Coronary artery (tissue), 2 donors: Measurements from ENCODE around the gene ACSM2B.
A peak's percentile ranks its signal among the peaks of the same experiment; 100 is the strongest.
"Not testable (repeated sequence)": the region's sequence is repeated elsewhere in the genome, so short reads cannot be mapped to it uniquely, and the experiment has no call there.

ENCODE experiments used
- DNase-seq: peaks from one replicate; pipeline ENCODE4 v3.0.0-alpha.2; 2017; ENCODE audit warnings: low spot score
- H3K27ac ChIP-seq, 2 donors: fragments of 200-600 bp; sonication (generic); one replicate each; pipeline ENCODE4 v1.5.1; 2016 to 2019
- H3K4me3 ChIP-seq: fragments of 200-600 bp; sonication (generic); 2 replicates; pipeline ENCODE4 v1.5.1; 2016; ENCODE audit warnings: mild to moderate bottlenecking, moderate library complexity
- TF ChIP-seq, protein P1 (sequence below): fragments of 200-600 bp; sonication (generic); IDR thresholded peaks from one replicate; pipeline ENCODE4 v1.5.1; 2019; ENCODE audit warnings: antibody characterized with exemption

Gene ACSM2B

DNA sequence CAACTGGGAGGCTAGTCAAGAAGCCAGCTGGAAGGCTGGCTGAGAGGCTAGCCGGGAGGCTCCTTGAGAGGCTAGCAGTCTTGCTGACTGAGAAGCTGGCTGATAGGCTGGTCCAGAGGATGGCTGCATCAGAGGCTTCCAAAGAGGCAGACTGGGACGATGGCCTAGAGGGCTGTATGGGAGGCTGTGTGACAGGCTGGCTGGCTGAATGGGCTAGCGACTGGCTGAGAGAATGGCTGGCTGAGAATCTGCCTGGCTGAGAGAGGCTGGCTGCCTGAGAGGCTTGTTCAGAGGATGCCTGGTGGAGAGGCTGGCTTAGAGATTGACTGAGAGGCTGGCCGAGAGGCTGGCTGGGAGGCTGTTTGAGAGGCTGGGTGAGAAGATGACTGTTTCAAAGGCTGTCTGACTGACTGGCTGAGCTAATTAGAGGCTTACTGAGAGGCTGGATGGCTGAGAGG is 34.8 kb upstream of the ACSM2B start:
- TF ChIP-seq, protein P1, sequence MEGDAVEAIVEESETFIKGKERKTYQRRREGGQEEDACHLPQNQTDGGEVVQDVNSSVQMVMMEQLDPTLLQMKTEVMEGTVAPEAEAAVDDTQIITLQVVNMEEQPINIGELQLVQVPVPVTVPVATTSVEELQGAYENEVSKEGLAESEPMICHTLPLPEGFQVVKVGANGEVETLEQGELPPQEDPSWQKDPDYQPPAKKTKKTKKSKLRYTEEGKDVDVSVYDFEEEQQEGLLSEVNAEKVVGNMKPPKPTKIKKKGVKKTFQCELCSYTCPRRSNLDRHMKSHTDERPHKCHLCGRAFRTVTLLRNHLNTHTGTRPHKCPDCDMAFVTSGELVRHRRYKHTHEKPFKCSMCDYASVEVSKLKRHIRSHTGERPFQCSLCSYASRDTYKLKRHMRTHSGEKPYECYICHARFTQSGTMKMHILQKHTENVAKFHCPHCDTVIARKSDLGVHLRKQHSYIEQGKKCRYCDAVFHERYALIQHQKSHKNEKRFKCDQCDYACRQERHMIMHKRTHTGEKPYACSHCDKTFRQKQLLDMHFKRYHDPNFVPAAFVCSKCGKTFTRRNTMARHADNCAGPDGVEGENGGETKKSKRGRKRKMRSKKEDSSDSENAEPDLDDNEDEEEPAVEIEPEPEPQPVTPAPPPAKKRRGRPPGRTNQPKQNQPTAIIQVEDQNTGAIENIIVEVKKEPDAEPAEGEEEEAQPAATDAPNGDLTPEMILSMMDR: no peak
- H3K4me3 ChIP-seq: no peak overlapping the region
- peak overlapping the region; percentile 66 to 95 for H3K27ac ChIP-seq
- DNase-seq: no peak

DNA sequence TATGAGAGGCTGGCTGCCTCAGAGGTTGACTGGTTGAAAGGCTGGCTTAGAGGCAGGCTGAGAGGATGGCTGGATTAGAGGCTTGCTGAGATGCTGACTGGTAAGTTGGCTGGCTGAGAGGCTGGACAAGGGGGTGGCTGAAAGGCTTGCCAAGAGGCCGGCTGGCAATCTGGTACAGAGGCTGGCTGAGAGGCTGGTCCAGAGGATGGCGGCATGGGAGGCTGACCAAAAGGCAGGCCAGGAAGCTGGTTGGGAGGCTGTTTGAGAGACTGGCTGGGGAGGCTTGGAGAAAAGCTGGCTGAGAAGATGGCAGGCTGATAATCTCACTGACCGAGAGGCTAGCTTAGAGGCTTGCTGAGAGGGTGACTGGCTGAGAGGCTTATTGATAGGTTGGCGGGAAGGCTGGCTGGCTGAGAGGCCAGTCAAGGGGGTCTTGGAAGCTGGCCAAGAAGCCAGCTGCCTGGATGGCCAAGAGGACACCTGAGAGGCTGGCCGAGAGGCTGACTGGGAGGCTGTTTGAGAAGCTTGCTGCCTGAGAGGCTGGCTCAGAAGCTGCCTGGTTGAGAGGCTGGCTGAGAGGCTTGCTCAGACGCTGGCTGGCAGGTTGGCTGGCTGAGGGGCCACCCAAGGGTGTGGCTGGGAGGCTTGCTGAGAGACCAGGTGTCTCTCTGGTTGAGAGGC is 34.2 kb upstream of the ACSM2B start:
- peak overlapping the region; percentile 66 to 95 for H3K27ac ChIP-seq
- H3K4me3 ChIP-seq: no peak overlapping the region
- DNase-seq: peak; percentile 76
- TF ChIP-seq, protein P1: no peak

DNA sequence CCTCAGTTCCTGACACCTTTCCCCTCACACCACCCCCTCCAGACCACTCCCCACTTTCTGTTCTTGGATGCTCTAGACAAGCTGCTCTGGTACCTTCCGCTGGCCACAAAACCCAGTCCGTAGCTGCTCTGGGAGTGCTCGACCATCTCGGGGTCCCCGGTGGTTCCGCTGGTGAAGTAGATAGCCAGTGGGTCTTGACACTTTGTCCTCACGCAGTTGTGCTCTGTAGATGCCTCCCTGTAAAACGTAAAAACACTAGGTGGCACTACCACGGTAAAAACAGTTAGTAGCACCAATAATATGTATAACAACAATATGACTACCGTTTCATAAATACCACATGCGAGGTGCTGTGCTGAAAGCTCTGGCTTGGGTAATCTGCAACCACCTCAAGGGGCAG is 26.0 kb upstream of the ACSM2B start:
- H3K4me3 ChIP-seq, DNase-seq, H3K27ac ChIP-seq: not testable (repeated sequence)

DNA sequence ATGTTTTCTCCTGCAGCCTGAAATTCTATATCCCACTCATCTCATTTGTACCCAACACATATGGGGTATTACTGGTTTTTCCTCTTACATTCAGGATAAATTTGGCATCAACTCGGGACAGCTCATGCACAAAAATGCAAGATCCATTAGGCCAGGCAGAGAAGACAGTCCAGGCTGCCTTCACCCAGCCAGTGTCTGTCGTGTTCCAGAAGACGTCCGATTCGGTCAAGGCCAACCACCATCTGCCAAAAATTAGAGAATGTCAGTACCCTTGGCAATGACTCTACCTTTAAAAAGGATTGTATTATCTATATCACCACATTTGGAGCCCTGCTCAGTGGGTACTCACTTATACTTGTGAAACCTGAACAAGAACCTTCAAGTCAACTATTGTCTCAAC is 23.3 kb upstream of the ACSM2B start:
- not testable (repeated sequence) for H3K4me3 ChIP-seq, DNase-seq, H3K27ac ChIP-seq

DNA sequence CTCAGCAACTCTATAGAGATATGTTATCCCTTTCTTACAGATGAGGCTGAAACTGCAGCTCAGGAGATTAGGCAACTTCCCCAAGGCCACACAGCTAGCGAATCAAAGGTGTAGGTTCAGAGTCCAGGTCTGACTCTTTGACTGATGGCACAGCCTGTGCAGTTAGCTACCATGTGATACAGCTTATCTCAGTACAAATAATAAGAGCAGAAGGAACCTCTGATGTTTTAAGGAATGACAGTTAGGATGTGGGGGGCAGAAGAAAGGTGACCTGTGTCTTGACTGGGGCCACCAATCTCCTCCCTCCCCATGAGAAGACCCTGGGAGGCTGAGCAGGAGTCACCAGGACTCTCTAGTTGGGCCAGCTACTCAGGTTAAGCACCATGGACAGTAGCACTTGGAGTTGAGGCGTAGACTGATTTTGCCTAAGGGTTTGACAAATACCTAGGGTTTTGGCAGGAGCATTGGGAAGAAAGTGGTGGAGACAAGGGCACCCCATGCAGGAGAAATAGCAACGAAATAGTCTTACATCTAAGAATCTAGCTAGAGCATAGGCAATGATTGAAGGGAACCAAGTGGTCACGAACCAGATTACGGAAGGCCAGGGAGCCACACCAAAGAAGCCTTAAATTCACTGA is 22.8 kb upstream of the ACSM2B start:
- no peak for DNase-seq
- Histone ChIP-seq H3K27ac (no peak overlapping the region), H3K4me3 (no peak overlapping the region)
- TF ChIP-seq, protein P1: no peak

DNA sequence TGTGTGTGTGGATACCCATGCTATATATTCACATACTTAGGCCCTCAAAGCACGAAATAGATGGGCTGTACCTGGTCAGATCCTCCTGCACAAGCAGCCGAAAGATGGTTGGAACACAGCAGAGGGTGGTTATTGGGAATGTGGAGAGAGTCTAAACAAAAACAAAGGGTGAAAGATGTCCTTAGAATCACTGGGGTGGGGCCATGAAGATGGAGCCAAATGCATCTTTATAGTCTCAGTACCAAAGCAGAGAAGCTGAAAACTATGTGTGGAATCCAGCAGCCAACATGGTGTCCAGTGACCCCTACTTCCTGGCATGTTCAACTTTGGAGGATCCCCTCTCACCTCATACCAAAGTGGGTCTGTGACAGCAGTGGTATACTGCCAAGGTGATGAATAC is 19.5 kb upstream of the ACSM2B start:
- not testable (repeated sequence) for DNase-seq, H3K27ac ChIP-seq, H3K4me3 ChIP-seq

DNA sequence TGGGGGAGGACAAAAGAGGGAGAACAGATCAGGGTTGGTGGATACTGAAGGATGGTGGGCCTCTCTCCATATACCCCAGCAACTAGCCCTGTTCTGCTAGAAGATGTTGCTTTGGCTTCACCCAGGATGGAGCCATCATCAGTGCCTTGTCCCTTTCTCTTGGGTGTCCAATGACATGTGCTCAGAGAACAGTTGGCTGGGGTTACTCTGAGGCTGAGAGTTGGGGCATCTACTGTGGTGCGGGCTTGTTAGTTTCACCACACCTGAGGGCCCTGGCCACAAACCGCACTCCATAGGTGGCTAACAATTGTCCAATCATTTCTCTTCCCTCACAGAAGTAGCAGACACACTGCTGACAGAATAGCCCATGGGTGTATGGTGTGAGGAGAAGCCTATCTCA is 18.9 kb upstream of the ACSM2B start:
- not testable (repeated sequence) for DNase-seq, H3K27ac ChIP-seq

DNA sequence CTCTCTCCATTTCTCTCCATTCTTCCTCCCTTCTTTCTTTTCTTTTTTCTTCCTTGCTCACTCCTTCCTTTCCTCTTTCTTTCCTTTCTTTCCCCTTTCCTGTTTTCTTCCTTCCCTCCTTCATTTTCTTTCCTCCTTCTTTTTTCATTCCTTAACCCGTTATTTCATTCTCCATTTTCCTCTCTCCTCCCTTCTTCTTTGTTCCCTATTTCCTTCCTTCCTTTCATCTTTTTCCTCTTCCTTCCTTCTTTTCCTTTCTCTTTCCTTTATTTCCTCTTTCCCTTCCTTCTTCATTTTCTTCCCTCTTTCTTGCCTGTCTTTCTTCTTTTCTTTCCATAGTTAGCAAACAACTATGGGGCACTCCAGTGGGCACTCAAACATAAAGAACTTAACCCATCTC is 16.6 kb upstream of the ACSM2B start:
- not testable (repeated sequence) for H3K27ac ChIP-seq, H3K4me3 ChIP-seq, DNase-seq

More for the DNA sequence above, 18.9 kb upstream of the ACSM2B start:
- not testable (repeated sequence) for H3K4me3 ChIP-seq

DNA sequence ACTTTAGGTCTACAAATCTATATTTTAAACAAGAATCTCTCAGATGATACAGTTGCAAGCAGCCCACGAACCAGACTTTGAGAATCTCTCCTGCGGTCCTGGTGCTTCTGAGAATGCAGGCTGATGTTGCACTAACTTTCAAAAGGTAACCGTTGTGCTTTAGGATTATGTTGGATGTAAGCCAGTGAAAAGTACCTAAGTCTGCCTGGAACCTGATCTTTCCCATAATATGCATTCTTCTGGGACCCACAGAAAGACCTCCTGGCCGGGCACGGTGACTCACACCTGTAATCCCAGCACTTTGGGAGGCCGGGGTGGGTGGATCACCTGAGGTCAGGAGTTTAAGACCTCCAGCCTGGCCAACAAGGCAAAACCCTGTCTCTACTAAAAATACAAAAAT is 13.3 kb upstream of the ACSM2B start:
- H3K4me3 ChIP-seq, DNase-seq: not testable (repeated sequence)
- H3K27ac ChIP-seq: peak overlapping the region in 1 of 2 donors; percentile 55

DNA sequence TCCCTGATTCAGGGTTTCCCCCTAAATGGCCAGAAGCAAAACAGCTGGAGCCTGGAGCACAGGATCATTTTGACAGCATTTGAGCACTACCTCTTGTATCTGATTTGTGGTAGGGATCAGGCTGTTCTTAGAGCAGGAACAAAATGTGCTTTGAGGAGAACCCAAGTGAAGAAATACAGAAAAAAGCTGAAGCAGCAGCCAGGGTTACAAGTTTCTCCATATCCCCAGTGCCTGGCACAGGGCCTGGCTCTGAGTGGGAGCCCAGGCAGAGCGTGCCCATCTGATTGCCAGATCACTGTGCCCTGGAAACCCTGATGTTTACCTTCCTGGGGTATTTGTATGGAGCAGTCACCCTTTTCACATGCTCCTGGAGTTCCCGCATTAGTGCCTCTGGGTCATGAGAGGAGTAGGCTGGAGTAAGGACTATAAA is 11.5 kb upstream of the ACSM2B start:
- DNase-seq: peak; percentile 87
- H3K27ac ChIP-seq: peak overlapping the region in 1 of 2 donors; percentile 76
- H3K4me3 ChIP-seq: not testable (repeated sequence)

DNA sequence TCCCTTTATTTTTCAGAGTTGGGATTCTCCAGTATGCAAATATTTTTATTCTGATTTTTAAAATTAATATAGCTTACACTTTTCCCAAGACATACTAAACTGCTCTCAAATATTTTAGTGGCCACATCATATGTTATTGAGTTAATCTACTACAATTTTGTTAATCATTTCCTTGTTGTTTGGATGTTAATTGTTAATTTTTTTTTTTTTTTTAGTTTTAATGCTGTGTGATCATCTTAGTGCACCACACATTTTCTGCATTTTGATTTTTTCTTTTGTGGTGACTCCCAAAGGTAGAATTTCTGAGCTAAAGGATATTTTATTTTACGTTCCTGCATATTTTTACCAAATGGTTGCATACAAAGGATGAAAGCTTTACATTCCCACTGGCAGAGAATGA is 10.5 kb upstream of the ACSM2B start:
- DNase-seq, H3K4me3 ChIP-seq: not testable (repeated sequence)
- H3K27ac ChIP-seq: peak overlapping the region; percentile 77 to 90

DNA sequence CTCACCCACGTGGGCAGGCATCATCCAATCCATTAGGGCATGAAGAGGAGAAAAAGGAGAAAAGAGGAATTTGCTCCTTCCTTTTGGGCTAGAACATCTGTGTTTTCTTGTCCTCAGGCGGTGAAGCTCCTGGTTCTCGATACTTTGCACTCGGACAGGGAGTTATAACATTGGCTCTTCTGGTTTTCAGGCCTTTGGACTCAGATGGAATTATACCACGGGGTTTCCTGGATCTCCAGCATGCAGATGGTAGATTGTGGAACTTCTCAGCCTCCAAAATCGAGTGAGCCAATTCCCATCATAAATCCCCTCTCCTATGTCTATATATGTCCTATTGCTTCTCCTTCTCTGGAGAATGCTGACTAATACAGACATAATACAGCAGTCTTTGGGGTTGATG is 9.9 kb upstream of the ACSM2B start:
- DNase-seq: not testable (repeated sequence)

DNA sequence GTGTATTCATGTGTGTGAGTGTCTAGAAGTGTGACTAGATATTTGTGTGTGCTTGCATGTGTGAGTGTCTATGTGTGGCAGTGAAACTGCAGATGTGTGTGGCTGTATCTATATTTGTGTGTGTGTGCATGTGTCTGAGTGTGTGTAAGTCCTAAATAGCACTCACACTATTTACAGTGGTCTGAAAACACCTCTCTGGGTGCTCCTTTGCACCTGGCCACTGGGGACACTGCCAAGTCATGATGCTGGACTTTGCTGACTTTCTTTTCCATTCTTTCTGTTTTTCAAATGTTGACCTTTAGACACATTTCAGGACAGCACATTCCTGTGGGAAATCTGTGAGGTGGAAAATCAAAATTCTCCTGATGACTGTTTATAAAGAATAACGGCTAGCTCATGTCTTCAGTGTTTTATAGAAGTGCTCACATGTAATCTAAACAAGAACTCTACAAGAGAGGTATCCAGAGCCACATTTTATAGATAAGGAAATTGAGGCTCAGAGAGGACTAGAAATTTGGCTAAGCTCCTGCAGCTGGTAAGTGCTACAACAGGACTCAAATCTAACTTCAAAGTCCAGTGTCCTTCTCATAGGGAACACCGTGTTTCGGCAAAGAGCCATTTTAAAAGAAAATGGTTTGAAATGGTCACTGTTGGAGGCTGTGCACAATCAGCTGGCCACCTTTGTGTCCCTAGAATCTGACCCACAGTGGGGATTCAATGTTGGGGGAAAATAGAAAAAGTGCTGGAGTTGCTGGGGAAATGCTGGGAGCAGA is 4.5 kb upstream of the ACSM2B start:
- not testable (repeated sequence) for H3K27ac ChIP-seq, H3K4me3 ChIP-seq, DNase-seq

More for the DNA sequence above, 9.9 kb upstream of the ACSM2B start:
- H3K4me3 ChIP-seq, H3K27ac ChIP-seq: not testable (repeated sequence)

DNA sequence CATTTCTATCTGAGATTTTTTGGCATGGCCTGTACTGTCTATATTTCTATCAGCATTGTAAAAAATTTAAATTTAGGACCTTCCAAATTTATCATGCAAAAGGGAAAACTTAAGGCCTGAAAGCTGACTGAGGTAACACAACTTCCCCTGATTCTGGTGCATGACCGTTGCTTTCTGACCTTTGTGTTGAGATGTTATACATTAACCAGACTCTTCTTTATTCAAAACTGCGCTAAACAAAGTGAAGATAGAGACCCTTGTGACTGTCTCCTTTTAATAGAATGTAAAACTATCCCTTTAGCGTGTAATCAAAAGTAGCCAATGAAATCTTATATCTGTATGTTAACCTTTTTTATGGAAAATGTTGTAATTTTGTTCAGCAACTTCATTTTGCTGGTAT is 1.9 kb upstream of the ACSM2B start:
- DNase-seq, H3K27ac ChIP-seq: not testable (repeated sequence)

DNA sequence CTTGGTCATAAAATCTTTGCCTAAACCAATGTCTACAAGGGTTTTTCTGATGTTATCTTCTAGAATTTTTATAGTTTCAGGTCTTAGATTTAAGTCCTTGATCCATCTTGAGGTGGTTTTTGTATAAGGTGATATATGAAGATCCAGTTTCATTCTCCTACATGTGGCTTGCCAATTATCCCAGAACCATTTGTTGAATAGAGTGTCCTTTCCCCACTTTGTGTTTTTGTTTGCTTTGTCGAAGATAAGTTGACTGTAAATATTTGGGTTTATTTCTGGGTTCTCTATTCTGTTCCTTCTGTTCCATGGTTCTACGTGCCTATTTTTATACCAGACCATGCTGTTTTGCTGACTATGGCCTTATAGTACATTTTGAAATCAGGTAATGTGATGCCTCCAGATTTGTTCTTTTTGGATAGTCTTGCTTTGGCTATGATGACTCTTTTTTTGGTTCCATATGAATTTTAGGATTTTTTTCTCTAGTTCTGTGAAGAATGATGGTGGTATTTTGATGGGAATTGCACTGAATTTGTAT is 7.0 kb downstream of the ACSM2B start:
- not testable (repeated sequence) for H3K4me3 ChIP-seq, H3K27ac ChIP-seq, DNase-seq

More for the DNA sequence above, 1.9 kb upstream of the ACSM2B start:
- H3K4me3 ChIP-seq: not testable (repeated sequence)
